Smooth muscle cell (in vitro differentiated cells): ENCODE results near the gene SLC39A6. TPM values are rescaled to one million over a fixed set of nuclear protein-coding genes. Genes with fewer than 3 reads are reported as not detected.
A peak's percentile ranks its signal among the peaks of the same experiment; 100 is the strongest.

Experiments used
- DNase-seq: peaks from one replicate; lab custom pipeline; 2025; ENCODE audit not compliant: unreplicated experiment; lab: John Stamatoyannopoulos, UW
- H2AFZ ChIP-seq: fragments of 200-600 bp; sonication (generic); 2 replicates; pipeline ENCODE4 v1.6.0; 2016; ENCODE audit warnings: antibody characterized with exemption, low read depth, mild to moderate bottlenecking
- H3F3A ChIP-seq: fragments of 200-600 bp; sonication (generic); 2 replicates; pipeline ENCODE4 v1.6.0; 2017; ENCODE audit warnings: antibody characterized with exemption, low read depth
- H3K27ac ChIP-seq: fragments of 200-600 bp; sonication (generic); 2 replicates; pipeline ENCODE4 v1.5.1; 2016; ENCODE audit warnings: low read depth, mild to moderate bottlenecking
- H3K27me3 ChIP-seq: fragments of 200-600 bp; sonication (generic); 2 replicates; pipeline ENCODE4 v1.6.1; 2016; ENCODE audit warnings: low read depth, mild to moderate bottlenecking
- H3K36me3 ChIP-seq: fragments of 200-600 bp; sonication (generic); 2 replicates; pipeline ENCODE4 v1.5.1; 2016; ENCODE audit warnings: low read depth
- H3K4me1 ChIP-seq: fragments of 200-600 bp; sonication (generic); 2 replicates; pipeline ENCODE4 v1.5.1; 2016; ENCODE audit warnings: low read depth
- H3K4me2 ChIP-seq: fragments of 200-600 bp; sonication (generic); 2 replicates; pipeline ENCODE4 v1.6.0; 2016; ENCODE audit warnings: mild to moderate bottlenecking
- H3K4me3 ChIP-seq: fragments of 200-600 bp; sonication (generic); 2 replicates; pipeline ENCODE4 v1.5.1; 2016; ENCODE audit warnings: mild to moderate bottlenecking
- H3K79me2 ChIP-seq: fragments of 200-600 bp; sonication (generic); 2 replicates; pipeline ENCODE4 v1.6.0; 2016; ENCODE audit warnings: low read depth, mild to moderate bottlenecking
- H3K9ac ChIP-seq: fragments of 200-600 bp; sonication (generic); 2 replicates; pipeline ENCODE4 v1.6.0; 2016; ENCODE audit warnings: low read depth
- H3K9me3 ChIP-seq: fragments of 200-600 bp; sonication (generic); replicated peaks from 2 replicates; pipeline ENCODE4 v1.5.1; 2016; ENCODE audit warnings: low read depth
- H4K20me1 ChIP-seq: fragments of 200-600 bp; sonication (generic); 2 replicates; pipeline ENCODE4 v1.6.0; 2016; ENCODE audit warnings: low read depth
- CTCF ChIP-seq: fragments of 200-600 bp; sonication (generic); IDR thresholded peaks from 2 replicates; pipeline ENCODE4 v1.5.1; 2017; ENCODE audit warnings: borderline replicate concordance, mild to moderate bottlenecking, antibody characterized with exemption; ENCODE audit not compliant: insufficient read depth, poor library complexity, severe bottlenecking
- WGBS: methylation state at CpG from one replicate; pipeline ENCODE4 v1.1.7; 2016; ENCODE audit warnings: low lambda C conversion rate; 5-methylcytosine and 5-hydroxymethylcytosine counted together
- polyA plus RNA-seq: library from polyadenylated mRNA; unstranded; fragments of >200 nt; fragmentation: Nextera tagmentation; extraction: Ambion mirVana; gene quantifications from 2 replicates; pipeline ENCODE4 v1.2.1, GENCODE V29; 2016
- total RNA-seq: library from RNA; depleted of rRNA; stranded (reverse); fragments of >200 nt; gene quantifications from 2 replicates; pipeline ENCODE4 v1.2.3, GENCODE V29; 2014

SLC39A6 gene
- total and polyA plus RNA-seq, 2 experiments from 2014 or later, result 54.7 to 117 TPM

- Histone ChIP-seq H3K4me3 (no peak overlapping the region), H4K20me1 (no peaks in the 10 kb centered on the region), H3K9ac (no peak overlapping the region), H3K36me3 (peaks cover 16% of the 10 kb centered on the region), H3F3A (no peaks in the 10 kb centered on the region), H3K9me3 (no peaks in the 10 kb centered on the region), H3K4me2 (no peak overlapping the region), H3K27ac (no peak overlapping the region), H3K79me2 (no peaks in the 10 kb centered on the region), H3K4me1 (no peaks in the 10 kb centered on the region), H3K27me3 (no peaks in the 10 kb centered on the region), H2AFZ (no peak overlapping the region)
- no peak for DNase-seq
- TF ChIP-seq CTCF, result no peak
Observed at GRCh38 chr18:36107477-36107876, 21.7 kb downstream of the SLC39A6 start.

GRCh38 chr18:36104749-36105148 is 24.4 kb downstream of the SLC39A6 start:
- peaks cover 5% of the 10 kb centered on the region for H3K36me3 ChIP-seq
- no peaks in the 10 kb centered on the region for H3K27me3 ChIP-seq
- H2AFZ ChIP-seq, result no peak overlapping the region
- no peak for TF ChIP-seq CTCF
- WGBS, result 80% methylated on average over 2 of the region's 2 CpGs
- no peaks in the 10 kb centered on the region for H4K20me1 ChIP-seq
- H3K9me3 ChIP-seq, result no peaks in the 10 kb centered on the region
- no peak for DNase-seq
- H3K4me2 ChIP-seq, result no peak overlapping the region
- H3K4me3 ChIP-seq, result no peak overlapping the region
- no peaks in the 10 kb centered on the region for H3F3A ChIP-seq
- H3K4me1 ChIP-seq, result no peaks in the 10 kb centered on the region
- H3K79me2 ChIP-seq, result no peaks in the 10 kb centered on the region
- no peak overlapping the region for H3K9ac ChIP-seq
- no peak overlapping the region for H3K27ac ChIP-seq

GRCh38 chr18:36101943-36102342 is 27.2 kb downstream of the SLC39A6 start:
- Histone ChIP-seq H3K4me2 (no peak overlapping the region), H3K9me3 (no peaks in the 10 kb centered on the region), H3K79me2 (no peaks in the 10 kb centered on the region), H3K27me3 (no peaks in the 10 kb centered on the region), H3K27ac (peak overlapping the region; percentile 44), H3K9ac (no peak overlapping the region), H2AFZ (no peak overlapping the region), H4K20me1 (no peaks in the 10 kb centered on the region), H3K4me3 (no peak overlapping the region), H3K4me1 (no peaks in the 10 kb centered on the region), H3K36me3 (no peaks in the 10 kb centered on the region), H3F3A (no peaks in the 10 kb centered on the region)
- DNase-seq, result no peak
- TF ChIP-seq CTCF, result no peak
- 84% methylated on average over 7 of the region's 7 CpGs for WGBS

- Histone ChIP-seq H2AFZ (no peak overlapping the region), H4K20me1 (no peaks in the 10 kb centered on the region), H3K4me3 (no peak overlapping the region), H3K79me2 (no peaks in the 10 kb centered on the region), H3K36me3 (no peaks in the 10 kb centered on the region), H3K9ac (no peak overlapping the region), H3K27me3 (no peaks in the 10 kb centered on the region), H3K27ac (no peak overlapping the region), H3K4me2 (no peak overlapping the region), H3K4me1 (no peaks in the 10 kb centered on the region), H3F3A (no peaks in the 10 kb centered on the region), H3K9me3 (no peaks in the 10 kb centered on the region)
- DNase-seq, result no peak
- TF ChIP-seq CTCF, result no peak
Observed at GRCh38 chr18:36099311-36099710, 29.8 kb downstream of the SLC39A6 start.
